Stimulated activated naive CD8-positive, alpha-beta T cell treated with anti-CD3 and anti-CD28 coated beads, Interleukin-15, amount 100 ng/mL, for 72 hours (primary cell): ENCODE results near the gene RBM38.

Experiments
- ATAC-seq: fragments of 150-1000 bp; cut with Tn5 transposase; 2 replicates; pipeline ENCODE4 v1.10.0; 2021; ENCODE audit warnings: mild to moderate bottlenecking, moderate library complexity
- DNase-seq, 2 donors: peaks; one replicate each; pipeline ENCODE4 v3.0.0; 2021 to 2022
- H3K27ac Mint-ChIP-seq, 2 donors: one replicate each; pipeline ENCODE4 v1.8.0; 2022; ENCODE audit warnings: mild to moderate bottlenecking in 2 of 2, mixed read lengths in 2 of 2, moderate library complexity in 2 of 2
- H3K27me3 Mint-ChIP-seq: one replicate; pipeline ENCODE4 v1.8.0; 2022; ENCODE audit warnings: mixed read lengths
- H3K4me1 Mint-ChIP-seq: one replicate; pipeline ENCODE4 v1.8.0; 2022; ENCODE audit warnings: mild to moderate bottlenecking, mixed read lengths
- H3K4me3 Mint-ChIP-seq, 2 donors: one replicate each; pipeline ENCODE4 v1.8.0; 2022; ENCODE audit warnings: mild to moderate bottlenecking in 2 of 2, mixed read lengths in 2 of 2, moderate library complexity in 1 of 2
- H3K9me3 Mint-ChIP-seq, 2 donors: one replicate each; pipeline ENCODE4 v1.8.0; 2022; ENCODE audit warnings: mixed read lengths in 2 of 2

The RBM38 gene

GRCh38 chr20:57439432-57439831 is 48.2 kb downstream of the RBM38 start:
- DNase-seq: no peak
- peak; percentile 30 for ATAC-seq
- H3K4me3 Mint-ChIP-seq: no peak overlapping the region
- no peaks in the 10 kb centered on the region for H3K27me3 Mint-ChIP-seq
- H3K4me1 Mint-ChIP-seq: peaks cover 28% of the 10 kb centered on the region
- H3K9me3 Mint-ChIP-seq: no peaks in the 10 kb centered on the region
- peak overlapping the region in 1 of 2 donors; percentile 52 for H3K27ac Mint-ChIP-seq

GRCh38 chr20:57439993-57440392 is 48.8 kb downstream of the RBM38 start:
- H3K4me1 Mint-ChIP-seq: peaks cover 22% of the 10 kb centered on the region
- no peak for ATAC-seq
- no peak overlapping the region for H3K27ac Mint-ChIP-seq
- H3K4me3 Mint-ChIP-seq: no peak overlapping the region
- no peaks in the 10 kb centered on the region for H3K27me3 Mint-ChIP-seq
- DNase-seq: no peak
- H3K9me3 Mint-ChIP-seq: no peaks in the 10 kb centered on the region

- Mint-ChIP-seq H3K4me3 (no peak overlapping the region), H3K27ac (peak overlapping the region in 1 of 2 donors; percentile 69), H3K4me1 (peaks cover 13% of the 10 kb centered on the region), H3K9me3 (no peaks in the 10 kb centered on the region), H3K27me3 (no peaks in the 10 kb centered on the region)
- ATAC-seq (no peak), DNase-seq (no peak)
These were observed 49.7 kb downstream of the RBM38 start for GRCh38 chr20:57440678-57441509.

GRCh38 chr20:57441510-57442154 is 50.4 kb downstream of the RBM38 start:
- no peak overlapping the region for H3K4me3 Mint-ChIP-seq
- no peak for DNase-seq
- H3K27ac Mint-ChIP-seq: no peak overlapping the region
- peaks cover 8% of the 10 kb centered on the region for H3K4me1 Mint-ChIP-seq
- H3K27me3 Mint-ChIP-seq: no peaks in the 10 kb centered on the region
- H3K9me3 Mint-ChIP-seq: no peaks in the 10 kb centered on the region
- no peak for ATAC-seq

GRCh38 chr20:57442158-57442887 is 51.1 kb downstream of the RBM38 start:
- Mint-ChIP-seq H3K9me3 (no peaks in the 10 kb centered on the region), H3K4me1 (peaks cover 8% of the 10 kb centered on the region), H3K4me3 (no peak overlapping the region), H3K27ac (no peak overlapping the region), H3K27me3 (no peaks in the 10 kb centered on the region)
- ATAC-seq (no peak), DNase-seq (no peak)

- H3K27ac Mint-ChIP-seq: peak overlapping the region in 1 of 2 donors; percentile 59
- H3K27me3 Mint-ChIP-seq: no peaks in the 10 kb centered on the region
These were observed 51.7 kb downstream of the RBM38 start for GRCh38 chr20:57442888-57443239.

GRCh38 chr20:57443349-57444265 is 52.4 kb downstream of the RBM38 start:
- ATAC-seq: no peak

More at GRCh38 chr20:57442888-57443239, 51.7 kb downstream of the RBM38 start:
- peaks cover 8% of the 10 kb centered on the region for H3K4me1 Mint-ChIP-seq
- H3K9me3 Mint-ChIP-seq: no peaks in the 10 kb centered on the region
- ATAC-seq: no peak
- no peak for DNase-seq
- no peak overlapping the region for H3K4me3 Mint-ChIP-seq

GRCh38 chr20:57444394-57445048 is 53.3 kb downstream of the RBM38 start:
- Mint-ChIP-seq H3K27ac (no peak overlapping the region), H3K9me3 (no peaks in the 10 kb centered on the region), H3K4me1 (peaks cover 10% of the 10 kb centered on the region), H3K27me3 (no peaks in the 10 kb centered on the region), H3K4me3 (no peak overlapping the region)
- DNase-seq (no peak), ATAC-seq (no peak)

More at GRCh38 chr20:57443349-57444265, 52.4 kb downstream of the RBM38 start:
- DNase-seq: no peak
- Mint-ChIP-seq H3K4me1 (peaks cover 8% of the 10 kb centered on the region), H3K9me3 (no peaks in the 10 kb centered on the region), H3K4me3 (no peak overlapping the region), H3K27me3 (no peaks in the 10 kb centered on the region), H3K27ac (peak overlapping the region in 1 of 2 donors; percentile 50)

- Mint-ChIP-seq H3K4me3 (no peak overlapping the region), H3K9me3 (no peaks in the 10 kb centered on the region), H3K27ac (no peak overlapping the region), H3K27me3 (no peaks in the 10 kb centered on the region), H3K4me1 (peaks cover 12% of the 10 kb centered on the region)
- ATAC-seq: no peak
- DNase-seq: no peak
These were observed 54.1 kb downstream of the RBM38 start for GRCh38 chr20:57445298-57445697.

- no peaks in the 10 kb centered on the region for H3K9me3 Mint-ChIP-seq
- no peaks in the 10 kb centered on the region for H3K27me3 Mint-ChIP-seq
- no peak overlapping the region for H3K4me3 Mint-ChIP-seq
- DNase-seq (no peak), ATAC-seq (no peak)
- no peak overlapping the region for H3K27ac Mint-ChIP-seq
- peaks cover 14% of the 10 kb centered on the region for H3K4me1 Mint-ChIP-seq
These were observed 54.6 kb downstream of the RBM38 start for GRCh38 chr20:57445774-57446173.

- Mint-ChIP-seq H3K27ac (no peak overlapping the region), H3K27me3 (no peaks in the 10 kb centered on the region), H3K9me3 (no peaks in the 10 kb centered on the region), H3K4me1 (peaks cover 33% of the 10 kb centered on the region), H3K4me3 (no peak overlapping the region)
- DNase-seq: no peak
- no peak for ATAC-seq
These were observed 57.7 kb downstream of the RBM38 start for GRCh38 chr20:57448764-57449354.

- Mint-ChIP-seq H3K27me3 (no peaks in the 10 kb centered on the region), H3K9me3 (no peaks in the 10 kb centered on the region), H3K27ac (peak overlapping the region in 1 of 2 donors; percentile 13), H3K4me3 (no peak overlapping the region), H3K4me1 (peaks cover 33% of the 10 kb centered on the region)
- ATAC-seq (no peak), DNase-seq (no peak)
These were observed 58.5 kb downstream of the RBM38 start for GRCh38 chr20:57449398-57450354.

- Mint-ChIP-seq H3K27me3 (no peaks in the 10 kb centered on the region), H3K9me3 (no peaks in the 10 kb centered on the region), H3K4me1 (peaks cover 33% of the 10 kb centered on the region), H3K4me3 (peak overlapping the region in 1 of 2 donors; percentile 69), H3K27ac (no peak overlapping the region)
- ATAC-seq (peak; percentile 59), DNase-seq (no peak)
These were observed 59.2 kb downstream of the RBM38 start for GRCh38 chr20:57450419-57450818.
